SK-N-DZ (cell line): ENCODE measurements around the gene CCDC74B.
"Not testable (repeated sequence)": the region's sequence is repeated elsewhere in the genome, so short reads cannot be mapped to it uniquely, and the experiment has no call there.

ENCODE experiments used
- DNase-seq: peaks from one replicate; pipeline ENCODE4 v3.0.0-alpha.2; 2015; ENCODE audit warnings: low spot score

CCDC74B gene

GRCh38 chr2:130166611-130167010 is 21.7 kb upstream of the CCDC74B start:
- DNase-seq, result not testable (repeated sequence)

DNA sequence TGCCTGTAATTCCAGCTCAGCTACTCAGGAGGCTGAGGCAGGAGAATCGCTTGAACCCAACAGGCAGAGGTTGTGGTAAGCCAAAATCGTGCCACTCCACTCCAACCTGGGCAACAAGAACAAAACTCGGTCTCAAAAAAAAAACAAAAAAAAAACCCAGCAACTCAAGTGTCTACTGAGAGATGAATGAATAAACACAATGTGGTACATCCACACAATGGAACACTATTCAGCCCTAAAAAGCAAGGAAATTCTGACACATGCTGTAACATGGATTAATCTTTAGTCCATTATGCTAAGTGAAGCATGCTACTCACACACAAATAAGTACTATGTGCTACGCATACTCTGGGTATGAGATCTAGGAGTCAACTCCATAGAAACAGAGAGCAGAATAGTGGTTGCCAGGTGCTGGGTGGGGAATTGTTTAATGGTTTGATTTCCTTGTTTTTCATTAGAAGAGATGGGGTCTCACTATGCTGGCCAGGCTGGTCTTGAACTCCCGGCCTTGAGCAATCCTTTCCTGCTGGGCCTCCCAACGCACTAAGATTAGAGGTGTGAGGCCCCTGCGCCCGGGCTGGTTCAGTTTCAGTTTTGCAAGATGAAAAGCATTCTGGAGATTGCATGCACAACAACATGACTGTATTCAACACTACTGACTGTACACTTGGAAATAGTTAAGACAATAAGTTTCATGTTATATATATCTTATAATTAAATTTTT is 20.5 kb upstream of the CCDC74B start:
- DNase-seq, result no peak

- no peak for DNase-seq
These were observed 18.1 kb upstream of the CCDC74B start for GRCh38 chr2:130162968-130163367.

GRCh38 chr2:130162486-130162885 is 17.6 kb upstream of the CCDC74B start:
- not testable (repeated sequence) for DNase-seq

GRCh38 chr2:130160838-130161705 is 16.2 kb upstream of the CCDC74B start:
- not testable (repeated sequence) for DNase-seq

GRCh38 chr2:130160131-130160530 is 15.2 kb upstream of the CCDC74B start:
- no peak for DNase-seq

DNA sequence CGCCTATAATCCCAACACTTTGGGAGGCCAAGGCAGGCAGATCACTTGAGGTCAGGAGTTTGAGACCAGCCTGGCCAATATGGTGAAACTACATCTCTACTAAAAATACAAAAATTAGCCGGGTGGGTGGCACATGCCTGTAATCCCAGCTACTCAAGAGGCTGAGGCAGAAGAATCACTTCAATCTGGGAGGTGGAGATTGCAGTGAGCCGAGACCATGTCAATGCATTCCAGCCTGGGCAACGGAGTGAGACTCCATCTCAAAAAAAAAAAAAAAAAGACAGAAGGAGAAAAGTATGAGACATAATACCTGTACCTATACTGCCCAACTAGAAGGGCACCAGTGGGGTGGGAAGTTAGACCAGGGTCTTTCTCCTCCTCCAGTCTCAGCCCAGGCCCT is 14.5 kb upstream of the CCDC74B start:
- DNase-seq, result not testable (repeated sequence)

- DNase-seq, result no peak
These were observed 13.7 kb upstream of the CCDC74B start for GRCh38 chr2:130158631-130159030.

- DNase-seq, result not testable (repeated sequence)
These were observed 13.1 kb upstream of the CCDC74B start for GRCh38 chr2:130157825-130158514.

DNA sequence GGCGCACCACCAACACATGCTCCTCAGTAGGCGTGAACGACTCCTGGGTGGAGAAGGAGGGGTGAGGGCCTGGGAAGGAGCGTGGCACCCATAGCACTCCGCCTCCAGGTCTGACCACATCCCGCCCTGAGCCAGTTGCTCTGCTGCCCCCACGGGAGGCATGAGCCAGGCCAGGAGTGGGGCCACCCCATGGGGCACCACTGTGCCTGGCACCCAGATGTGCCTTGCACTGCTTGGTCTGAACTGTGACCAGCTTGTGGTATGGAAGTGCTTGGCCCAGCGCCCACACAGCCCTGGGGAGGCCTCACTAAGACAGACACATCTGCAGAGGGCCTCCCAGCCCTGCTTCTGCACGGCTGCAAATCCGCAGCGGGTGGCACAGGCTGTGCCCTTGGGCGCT is 12.4 kb upstream of the CCDC74B start:
- not testable (repeated sequence) for DNase-seq

GRCh38 chr2:130156624-130157004 is 11.7 kb upstream of the CCDC74B start:
- no peak for DNase-seq

DNA sequence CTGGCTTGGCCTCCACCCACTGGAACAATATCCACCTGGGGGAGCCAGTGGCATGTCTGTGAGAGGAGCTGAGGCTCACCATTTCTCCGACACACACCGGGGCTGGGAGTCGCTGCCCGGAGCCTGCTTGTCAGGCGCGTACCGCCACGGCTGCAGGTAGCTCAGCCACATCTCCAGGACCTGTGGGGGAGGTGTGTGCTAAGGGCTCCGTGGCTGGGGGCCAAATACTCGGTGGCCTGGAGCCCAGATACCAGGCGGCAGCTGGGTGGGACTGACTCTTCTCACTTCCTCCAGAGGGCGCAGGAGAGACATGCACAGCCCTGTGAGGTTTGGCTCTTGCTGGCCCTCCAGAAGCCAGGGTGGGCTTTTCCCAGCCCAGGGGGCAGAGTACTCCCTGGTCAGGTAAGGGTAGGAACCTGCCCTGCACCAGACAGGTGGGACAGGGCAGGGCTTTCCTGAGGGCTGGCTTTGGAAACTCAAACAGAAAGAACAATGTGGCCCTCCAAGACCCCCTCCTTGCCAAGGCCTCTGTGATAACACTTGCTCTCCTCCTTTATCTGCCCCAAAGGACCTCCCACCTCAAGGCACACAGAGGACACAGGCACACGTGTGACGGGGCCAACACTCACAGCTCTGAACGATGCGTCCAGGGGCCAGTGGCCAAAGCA is 11.2 kb upstream of the CCDC74B start:
- DNase-seq, result peak; percentile 45

DNA sequence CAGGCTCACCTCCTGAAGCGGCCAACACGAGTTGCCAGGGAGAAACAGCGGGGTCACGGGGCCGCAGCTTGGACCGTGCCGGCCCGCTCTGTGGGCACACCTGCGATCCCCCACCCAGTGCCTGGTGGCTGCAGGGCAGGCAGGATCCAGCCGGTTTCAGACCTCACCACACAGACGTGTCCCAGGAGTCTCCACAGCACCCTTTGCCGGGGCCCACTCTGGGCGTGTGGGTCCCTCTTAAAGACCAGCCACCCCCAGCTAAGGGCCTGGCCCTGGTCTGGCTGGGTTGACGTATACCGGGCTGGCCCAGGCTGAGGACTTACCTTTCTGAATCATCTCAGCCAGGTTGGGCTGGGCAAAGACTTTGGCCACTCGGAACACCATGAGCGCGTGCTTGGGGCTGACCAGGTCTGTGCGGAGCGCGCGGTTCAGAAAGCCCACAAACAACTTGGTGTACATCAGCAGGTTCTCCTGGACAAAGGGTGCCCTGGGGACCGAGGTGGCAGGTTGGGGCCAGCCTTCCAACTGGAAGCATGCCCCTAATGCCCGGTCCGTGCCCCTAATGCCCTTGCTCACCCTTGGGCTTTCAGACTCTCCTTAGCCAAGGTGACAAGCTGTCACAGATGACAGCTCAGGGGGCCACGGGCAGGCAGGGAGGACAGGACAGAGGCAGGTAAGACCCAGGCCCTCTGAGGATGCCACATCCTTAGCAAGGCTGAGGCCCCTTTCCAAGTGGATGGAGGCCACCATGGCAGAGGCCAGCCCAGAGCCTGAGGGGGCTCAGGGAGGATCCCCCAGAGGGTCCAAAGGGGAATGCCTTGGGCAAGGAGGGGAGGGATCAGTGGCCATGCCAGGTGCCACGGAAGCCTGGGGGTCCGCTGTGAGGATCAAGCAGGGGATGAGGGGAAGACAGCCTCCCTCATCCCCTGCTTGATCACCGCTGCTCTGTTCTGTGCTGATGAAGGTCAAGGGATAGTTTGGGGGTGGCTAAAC is 10.2 kb upstream of the CCDC74B start:
- no peak for DNase-seq

- DNase-seq, result not testable (repeated sequence)
These were observed 9.5 kb upstream of the CCDC74B start for GRCh38 chr2:130154423-130154770.

DNA sequence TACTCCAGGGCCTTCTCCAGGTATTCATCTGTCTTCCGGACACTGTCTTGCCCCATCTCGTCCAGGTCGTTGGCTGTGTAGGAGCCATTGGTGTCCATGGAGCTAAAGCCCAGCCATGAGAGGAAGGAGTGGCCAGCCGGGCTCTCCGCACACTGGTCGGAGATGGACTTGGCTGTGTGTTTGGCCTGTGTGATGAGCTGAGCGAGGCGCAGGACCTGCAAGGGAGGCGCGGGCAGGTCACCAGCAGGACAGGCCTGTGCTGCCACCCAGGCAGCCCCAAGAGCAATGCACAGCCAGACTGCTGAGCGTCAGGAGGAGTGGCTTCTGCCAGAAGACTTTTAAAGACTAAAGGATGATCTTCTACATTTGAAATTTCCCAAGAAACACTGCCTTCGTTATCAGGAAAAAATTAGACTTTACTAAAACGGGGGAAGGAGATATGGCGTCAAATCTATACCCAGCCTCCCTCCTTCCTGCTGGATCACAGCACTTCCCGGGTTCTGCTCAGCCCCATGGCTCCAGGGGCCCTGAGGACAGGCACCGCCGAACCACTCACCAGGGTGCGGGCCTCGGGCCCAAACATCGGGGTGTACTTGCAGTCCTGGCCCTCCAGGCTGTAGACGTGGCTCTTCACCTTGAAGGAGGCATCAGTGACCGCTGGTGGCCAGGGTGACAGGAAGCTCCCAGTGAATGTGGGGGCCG is 9.0 kb upstream of the CCDC74B start:
- DNase-seq, result not testable (repeated sequence)

DNA sequence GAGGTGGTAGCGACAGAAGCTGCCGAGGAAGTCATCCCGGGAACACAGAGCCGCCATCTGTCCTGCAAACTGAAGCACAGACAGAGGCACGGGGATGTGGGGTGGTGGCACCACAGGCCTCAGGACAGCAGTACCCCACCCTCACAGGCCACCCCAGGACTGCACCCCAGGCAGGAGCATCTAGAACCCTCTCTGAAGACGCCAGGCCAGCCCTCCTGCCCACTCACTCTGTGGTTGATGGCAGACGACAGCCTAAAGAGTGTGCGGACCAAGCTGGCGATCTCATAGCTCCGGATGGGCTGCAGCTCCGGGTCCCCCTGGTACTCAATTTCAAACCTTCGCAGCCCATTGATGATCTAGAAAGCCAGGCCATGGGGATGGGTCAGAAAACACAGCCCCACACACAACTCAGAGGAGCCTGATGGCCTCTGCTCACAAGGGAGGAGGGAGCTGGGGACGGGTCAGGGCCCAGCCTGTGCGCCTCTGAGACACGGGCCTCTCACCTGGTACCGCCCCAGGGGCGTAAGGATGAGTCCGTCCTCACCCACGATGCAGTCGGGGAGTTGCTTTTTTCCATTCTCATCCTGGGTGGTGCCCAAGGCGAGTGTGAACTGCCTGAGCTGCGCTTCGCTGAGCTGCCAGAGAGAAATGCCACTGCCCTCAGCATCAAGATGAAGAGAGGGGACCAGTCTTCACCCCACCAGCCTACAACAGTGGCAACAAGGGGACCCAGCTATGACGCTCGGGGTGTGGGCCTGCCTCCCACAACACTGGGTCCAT is 8.1 kb upstream of the CCDC74B start:
- DNase-seq, result no peak

- DNase-seq, result not testable (repeated sequence)
These were observed 7.4 kb upstream of the CCDC74B start for GRCh38 chr2:130152136-130152815.

DNA sequence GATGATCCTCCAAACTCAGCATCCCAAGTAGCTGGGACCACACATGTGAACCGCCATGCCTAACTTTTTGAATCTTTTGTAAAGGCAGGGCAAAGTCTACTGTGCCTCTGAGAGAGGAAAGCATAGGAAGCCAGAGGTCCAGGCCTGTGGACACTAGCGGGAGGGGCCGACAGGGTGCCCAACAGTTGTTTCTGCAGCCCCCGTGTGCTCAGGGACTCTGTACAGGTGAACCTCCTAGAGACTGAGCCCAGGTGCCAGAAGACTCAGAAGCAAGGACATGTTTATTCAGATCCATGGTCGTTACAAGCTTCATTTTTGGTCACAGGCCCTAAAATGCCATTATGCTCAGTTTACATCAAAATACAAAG is 6.2 kb upstream of the CCDC74B start:
- not testable (repeated sequence) for DNase-seq
